Stromal cell of bone marrow (primary cell): Measurements from ENCODE around the gene RGS9.
"Not testable (repeated sequence)": the region's sequence is repeated elsewhere in the genome, so short reads cannot be mapped to it uniquely, and the experiment has no call there.

ENCODE experiments used
- DNase-seq: peaks from one replicate; pipeline ENCODE4 v3.0.0-alpha.2; 2012; ENCODE audit warnings: low read depth

RGS9 gene

DNA sequence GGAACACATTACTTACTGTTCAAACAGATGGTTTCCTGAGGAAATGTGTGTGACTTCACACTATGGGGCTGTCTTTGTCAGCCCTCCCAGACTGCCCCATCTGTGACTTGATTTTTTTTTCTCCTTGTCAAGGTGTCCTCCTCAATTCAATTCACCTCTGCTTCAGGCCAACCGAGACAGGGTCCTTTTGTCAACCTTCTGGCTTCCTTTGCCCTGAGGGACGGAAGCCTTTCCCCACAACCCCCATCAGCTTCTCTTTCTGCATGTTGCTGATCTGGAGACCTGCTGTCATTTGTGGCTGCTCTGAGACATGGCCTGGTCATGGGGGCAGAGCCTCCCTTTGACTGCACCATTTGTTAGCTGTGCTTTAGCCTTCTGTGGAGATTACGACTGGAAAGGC, 21.3 kb upstream of the RGS9 start:
- DNase-seq, result no peak

DNA sequence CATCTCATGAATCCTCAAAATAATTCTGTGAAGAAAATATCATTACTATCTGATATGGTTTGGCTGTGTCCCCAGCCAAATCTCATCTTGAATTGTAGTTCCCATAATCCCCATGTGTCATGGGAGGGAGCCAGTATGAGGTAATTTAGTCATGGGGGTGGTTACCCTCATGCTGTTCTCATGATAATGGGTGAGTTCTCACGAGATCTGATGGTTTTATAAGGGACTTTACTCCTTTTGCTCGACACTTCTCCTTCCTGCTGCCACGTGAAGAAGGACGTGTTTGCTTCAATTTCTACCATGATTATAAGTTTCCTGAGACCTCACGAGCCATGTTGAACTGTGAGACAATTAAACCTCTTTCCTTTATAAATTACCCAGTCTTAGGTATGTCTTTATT, 20.7 kb upstream of the RGS9 start:
- not testable (repeated sequence) for DNase-seq

DNA sequence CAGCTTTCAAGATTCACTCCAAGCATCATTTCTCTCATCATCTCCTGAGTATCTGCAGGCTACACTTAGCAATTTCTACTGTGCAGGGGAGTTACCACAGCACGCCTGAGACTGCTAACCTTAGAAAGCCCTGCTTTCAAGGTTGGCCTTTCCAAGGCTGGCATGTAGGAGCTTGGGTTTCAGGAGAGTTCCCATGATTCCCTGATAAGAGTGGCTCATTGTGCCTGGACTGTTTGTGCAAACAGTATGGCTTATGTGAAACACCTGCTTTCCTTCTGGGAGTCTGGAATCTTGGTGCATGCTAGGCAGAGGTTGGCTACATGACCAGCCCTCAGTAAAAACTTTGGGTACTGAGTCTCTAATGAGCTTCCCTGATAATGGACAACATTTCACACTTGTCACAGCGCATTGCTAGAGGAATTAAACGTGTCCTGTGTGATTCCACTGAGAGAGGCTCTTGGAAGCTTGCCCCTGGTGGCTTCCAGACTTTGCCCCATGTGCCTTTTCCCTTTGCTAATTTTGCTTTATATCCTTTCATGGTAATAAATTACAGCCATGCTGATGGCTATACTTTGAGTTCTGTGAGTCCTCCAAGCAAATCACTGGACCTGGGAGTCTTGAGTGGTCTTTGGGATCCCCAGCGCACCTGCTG, 19.7 kb upstream of the RGS9 start:
- no peak for DNase-seq

DNA sequence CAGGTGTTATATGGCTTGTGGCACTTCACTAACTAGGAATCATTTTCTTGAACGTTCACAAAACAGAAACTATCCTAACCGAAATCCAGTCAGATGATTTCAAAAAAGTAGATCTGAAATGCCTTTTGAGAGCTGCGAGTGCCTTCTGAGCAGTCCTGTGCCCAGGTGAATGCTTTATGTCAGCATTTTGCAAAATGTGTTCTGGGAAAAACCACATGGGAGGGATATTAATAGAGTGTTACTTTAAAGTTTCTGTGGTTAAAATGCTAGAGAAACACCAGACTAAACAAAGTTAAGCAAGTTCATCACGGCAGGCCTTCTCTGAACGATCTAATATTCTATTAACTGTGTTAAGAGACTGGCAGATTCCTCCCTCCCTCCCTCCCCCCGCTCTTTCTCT, 15.8 kb upstream of the RGS9 start:
- no peak for DNase-seq

DNA sequence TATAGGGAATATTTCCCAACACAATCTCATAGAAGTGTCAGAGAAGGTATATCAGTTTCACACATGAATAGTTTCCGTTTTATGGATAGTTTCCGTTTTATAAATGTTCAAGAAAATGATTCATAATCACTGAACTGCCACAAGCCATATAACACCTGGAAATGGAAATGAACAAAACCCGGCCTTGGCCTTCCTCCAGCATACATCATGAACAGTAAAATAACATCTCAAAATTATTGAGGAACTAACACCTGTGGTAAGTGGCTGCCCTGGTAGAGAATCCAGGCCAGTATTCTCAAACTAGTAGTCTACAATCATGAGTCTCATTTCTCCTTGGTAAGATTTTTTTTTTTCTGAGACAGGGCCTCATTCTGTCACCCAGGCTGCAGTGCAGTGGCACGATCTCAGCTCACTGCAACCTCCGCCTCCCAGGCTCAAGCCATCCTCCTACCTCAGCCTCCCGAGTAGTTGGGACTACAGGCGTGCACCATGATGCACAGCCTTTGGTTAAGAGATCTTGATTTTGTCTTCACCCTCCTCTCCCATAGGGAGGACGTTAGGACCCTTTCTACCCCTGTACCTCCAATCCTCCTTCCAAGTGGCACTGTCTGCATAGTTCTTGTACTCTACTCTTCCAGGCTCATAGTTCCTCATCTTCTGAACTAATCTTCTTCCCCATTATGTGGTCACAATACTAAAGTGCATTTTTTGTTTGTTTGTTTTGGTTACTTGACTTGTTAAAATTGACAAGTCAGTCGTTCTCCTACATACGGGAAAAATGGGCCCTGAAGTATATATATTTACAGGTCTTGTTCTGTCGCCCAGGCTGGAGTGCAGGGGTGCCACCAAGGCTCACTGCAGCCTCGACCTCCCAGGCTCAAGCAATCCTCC, 15.0 kb upstream of the RGS9 start:
- no peak for DNase-seq

DNA sequence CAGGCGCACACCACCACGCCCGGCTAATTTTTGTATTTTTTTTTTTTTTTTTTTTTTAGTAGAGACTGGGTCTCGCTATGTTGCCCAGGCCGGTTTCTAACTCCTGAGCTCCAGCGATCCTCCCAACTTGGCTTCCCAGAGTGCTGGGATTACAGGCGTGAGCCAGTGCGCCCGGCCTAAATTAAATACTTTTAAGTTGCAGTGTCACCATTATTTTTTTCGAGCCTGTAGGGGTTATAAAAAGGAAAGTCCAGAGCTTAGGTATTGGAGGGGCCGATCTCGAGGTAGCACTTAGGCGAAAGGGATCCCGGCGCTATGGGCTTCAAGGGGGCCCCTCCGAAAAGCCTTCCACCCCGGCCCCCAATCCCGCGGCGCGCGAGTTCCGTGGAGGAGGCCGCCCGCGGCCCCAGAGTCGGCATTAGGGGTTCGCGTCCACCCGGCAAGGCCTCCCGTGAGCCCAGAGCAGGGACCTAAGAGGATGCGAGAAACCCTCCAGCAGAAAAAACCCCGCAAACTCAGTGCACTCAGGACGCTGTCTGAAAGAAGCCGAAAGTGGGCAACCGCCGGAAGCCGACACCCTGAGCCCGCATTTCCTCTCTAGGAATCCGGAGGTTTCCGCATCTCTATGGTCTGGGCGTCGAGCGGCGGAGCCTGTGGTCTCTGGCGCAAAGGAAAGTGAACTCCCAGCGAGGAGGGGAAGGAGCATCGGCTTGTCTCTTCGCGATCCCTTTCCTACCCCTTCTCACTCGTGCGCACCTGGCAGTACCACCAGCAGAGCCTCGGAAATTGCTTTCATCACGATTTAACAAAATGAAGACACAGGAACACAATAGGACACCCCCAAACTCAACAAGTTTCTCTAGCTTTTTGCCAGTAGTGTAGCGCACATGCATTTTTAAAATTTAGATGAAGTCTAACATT, 14.1 kb upstream of the RGS9 start:
- peak; percentile 79 for DNase-seq

DNA sequence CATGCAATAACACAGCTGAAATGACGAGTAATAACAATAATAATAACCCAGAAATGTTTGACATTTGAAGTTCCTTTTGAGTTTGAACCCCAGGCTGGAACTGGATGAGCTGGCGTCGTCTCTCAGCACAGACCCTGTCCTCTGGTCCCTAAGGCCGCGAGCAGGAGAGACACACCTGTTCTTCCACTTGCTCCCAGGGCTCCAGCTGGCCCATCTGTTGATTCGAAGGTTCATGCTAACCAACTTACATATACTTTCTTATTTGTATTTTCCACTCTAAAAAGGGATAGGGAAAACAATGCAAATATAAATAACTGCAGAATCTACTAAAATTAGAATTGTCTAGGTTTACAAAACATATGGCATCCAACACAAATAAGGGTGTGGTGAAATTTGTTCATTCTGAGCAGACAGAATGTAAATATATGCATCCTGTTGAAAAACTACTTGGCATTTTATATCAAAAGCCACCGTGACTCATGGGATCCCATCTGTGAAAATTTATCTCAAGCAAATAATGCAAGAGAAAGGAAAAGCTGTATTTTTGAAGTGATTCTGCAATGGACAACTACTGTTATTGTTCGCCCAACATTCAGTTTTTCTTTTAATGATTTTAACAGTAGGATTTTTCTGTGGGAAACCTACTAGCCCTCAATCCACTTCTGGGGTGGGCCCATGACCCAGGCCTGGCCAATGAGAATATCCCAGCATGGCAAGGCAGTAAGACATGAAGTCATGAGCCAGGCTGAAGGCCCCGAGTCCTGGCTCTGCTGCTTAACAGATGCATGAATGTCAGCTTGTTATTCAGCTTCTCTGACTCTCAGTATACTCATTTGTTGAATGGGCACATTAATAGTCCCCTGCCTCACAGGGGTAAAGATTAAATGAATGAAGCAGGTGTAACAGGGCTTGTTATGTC, 13.2 kb upstream of the RGS9 start:
- no peak for DNase-seq

DNA sequence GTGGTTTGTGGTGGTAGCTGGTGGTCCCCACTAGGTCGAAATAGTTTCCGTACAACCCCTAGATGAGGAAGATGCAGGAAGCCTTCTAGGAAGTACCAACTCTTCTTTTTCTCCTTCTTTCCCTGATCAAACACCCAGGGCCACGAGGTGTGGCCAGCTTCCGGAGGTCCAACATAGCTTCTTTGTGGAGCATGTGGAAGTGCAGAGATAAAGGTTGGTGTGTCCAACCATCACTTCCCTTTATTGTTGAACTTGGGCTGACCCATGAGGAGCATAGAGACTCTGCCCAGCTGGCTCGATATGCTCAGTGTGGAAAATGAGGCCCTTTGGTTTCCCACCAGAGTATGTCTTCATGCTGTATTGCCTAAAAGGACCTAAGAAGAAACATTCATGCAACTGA, 6.3 kb upstream of the RGS9 start:
- no peak for DNase-seq

DNA sequence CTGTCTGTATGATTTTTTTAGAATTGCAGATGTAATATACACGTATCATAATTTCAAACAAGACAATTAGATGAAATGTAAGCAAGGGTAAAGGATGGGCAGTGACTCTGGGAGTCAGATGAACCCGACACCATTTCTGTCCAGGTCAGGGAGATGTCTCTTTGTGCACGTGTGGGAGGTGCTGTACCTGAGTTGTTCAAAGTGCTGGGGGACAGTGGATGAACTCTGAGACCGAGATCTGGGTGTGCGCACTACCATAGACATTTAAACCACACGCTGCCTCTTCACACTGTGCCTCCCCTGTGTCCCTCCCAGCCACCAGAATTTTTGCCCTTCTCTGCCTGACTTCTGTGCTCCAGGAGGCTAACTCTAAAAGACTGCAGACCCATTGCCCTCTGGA, 5.9 kb upstream of the RGS9 start:
- DNase-seq, result no peak

DNA sequence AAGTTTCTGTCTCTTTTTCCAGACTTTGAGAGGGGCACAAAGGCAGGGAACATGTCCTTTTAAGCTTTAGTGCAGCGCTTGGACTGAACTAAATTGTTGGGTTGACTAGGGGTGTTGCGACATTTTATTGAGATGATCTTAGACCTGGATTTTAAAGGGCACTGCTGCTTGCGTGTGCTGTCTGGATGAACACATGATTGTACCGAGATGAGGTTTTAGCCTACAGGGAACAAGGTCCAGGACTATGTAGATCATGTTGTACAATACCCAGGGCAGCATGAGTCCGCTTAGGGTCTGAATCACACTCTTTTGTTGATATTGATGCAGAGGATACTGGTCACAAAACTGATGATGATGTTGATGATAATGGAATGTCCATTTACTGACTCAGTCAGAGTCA, 5.2 kb upstream of the RGS9 start:
- DNase-seq, result peak; percentile 61

DNA sequence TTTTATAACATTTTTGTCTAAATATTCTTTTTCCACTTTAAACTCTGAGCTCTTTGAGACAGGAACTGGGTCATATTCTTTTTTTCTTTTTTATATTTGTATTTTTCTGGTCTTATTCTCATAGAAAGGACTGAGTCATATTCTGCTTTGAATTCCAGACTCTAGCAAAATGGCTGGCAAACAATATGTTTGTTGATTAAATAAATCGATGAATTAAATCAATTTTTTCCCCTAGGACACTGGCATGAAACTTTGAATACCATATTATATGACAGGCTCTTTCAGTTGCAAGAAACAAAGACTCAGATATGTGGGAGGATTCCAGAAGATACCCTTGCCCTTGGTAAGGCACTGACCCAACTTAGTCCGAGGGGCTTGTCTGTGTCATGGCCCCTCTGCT, 3.1 kb upstream of the RGS9 start:
- DNase-seq, result no peak

DNA sequence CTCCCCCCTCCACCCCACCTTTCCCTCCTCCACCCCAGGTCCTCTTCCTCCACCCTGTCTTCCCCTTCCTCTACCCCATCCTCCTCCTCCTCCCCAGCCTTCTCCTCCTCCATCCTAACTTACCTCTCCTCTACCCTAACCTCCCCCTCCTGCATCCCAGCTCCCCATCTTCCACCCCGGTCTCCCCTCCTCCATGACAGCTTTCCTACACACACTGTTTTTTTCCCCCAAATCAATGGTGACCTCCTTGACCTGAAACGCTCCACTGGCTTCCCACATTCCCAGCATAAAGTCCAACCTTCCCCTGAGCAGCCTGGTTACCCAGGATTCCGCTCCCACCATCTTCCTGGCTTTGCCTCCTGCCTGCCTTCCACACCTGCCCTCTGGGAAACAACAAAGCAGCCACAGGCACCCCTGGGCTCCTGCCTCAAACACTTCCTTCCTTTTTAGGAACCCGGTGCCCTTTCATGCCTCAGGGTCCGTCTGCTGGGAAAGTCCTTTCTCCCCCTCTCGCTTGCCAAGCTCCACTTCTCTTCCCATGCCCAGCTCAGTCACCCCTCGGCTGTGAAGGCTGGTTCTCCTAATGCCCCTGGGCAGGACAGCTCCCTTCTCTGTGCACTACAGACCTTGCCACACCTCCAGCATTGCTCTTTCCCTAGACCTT, 2.1 kb downstream of the RGS9 start:
- no peak for DNase-seq

DNA sequence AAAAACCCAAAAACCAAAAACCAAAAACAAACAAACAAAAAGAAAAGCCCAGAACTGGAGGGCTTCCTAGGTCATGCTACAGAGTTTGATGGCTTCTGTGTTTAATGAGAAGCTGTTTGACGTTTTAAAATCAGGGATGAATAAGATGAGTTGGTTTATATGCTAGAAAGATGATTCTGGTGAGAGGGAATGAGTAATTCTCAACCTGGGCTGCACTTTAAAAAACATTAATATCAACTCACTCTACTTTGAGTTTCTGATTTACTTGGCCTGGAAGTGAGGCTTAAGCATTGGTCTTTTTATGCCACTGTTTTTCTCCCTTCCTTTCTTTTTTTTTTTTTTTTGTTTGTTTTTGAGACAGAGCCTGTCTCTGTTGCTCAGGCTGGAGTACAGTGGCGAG, 5.1 kb downstream of the RGS9 start:
- DNase-seq, result no peak

DNA sequence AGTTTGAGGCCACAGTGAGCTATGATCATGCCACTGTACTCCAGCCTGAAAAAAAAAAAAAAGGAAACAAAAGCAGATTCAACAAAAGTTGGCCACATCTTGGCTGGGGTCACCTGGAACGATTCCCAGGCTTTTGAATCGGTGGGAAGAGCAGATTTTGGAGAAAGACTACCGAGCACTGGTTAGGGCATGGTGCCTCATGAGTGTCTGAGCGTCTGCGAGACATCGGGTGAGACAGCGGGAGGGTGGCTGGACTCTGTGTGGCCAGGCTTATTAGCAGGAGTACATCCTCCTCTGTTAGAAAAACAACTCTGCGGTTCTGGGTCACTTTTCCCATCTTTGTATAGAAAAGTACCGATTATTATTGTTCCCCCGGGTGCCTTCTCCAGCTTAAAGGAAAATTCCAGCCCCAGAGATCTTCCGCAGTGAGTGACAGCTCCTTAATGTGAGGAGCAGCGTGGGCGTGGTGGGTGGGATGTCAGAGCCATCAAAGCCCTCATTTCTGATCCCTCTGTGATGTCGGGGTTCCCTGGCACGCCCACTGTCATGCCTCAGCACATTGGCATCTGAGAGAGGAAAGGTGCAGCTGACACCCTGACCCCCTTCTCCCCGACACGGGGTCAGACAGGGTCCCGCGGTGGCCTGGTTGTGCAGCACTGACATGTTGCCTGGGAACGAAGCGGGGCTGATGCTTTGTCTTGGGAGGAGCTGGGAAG, 6.9 kb downstream of the RGS9 start:
- no peak for DNase-seq

DNA sequence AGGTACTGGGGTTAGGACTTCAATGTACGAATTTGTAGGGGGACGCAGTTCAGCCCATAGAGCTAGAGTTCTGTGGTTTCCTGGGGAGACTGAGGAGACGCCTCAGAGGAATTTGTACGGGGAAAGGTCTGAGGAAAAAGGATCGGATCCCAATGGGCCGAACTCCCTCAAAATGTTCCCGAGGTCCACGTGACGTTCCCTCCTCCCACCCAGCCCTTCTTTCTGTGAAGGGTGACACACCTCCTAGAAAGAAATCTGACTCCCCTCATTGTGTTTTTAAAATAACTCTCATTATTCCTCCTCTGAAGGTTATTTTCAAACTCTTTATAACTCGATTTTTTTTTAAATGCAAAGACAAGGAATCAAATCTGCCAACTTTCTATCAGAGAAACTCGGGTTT, 8.6 kb downstream of the RGS9 start:
- no peak for DNase-seq

DNA sequence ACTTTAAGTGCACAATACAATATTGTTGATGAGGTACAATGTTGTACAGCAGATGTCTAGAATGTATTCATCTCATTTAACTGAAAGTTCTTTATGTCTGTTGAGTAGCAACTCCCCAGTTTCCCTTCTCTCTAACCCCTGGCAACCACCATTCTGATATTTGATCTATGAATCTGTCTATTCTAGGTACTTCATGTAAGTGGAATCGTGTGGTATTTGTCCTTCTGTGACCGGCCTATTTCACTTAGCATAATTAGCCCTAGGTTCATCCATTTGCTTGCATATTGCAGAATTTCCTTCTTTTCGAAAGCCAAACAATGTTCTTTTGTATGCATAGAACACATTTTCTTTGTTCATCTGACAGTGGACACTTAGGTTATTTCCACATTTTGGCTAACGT, 10.8 kb downstream of the RGS9 start:
- DNase-seq, result no peak

DNA sequence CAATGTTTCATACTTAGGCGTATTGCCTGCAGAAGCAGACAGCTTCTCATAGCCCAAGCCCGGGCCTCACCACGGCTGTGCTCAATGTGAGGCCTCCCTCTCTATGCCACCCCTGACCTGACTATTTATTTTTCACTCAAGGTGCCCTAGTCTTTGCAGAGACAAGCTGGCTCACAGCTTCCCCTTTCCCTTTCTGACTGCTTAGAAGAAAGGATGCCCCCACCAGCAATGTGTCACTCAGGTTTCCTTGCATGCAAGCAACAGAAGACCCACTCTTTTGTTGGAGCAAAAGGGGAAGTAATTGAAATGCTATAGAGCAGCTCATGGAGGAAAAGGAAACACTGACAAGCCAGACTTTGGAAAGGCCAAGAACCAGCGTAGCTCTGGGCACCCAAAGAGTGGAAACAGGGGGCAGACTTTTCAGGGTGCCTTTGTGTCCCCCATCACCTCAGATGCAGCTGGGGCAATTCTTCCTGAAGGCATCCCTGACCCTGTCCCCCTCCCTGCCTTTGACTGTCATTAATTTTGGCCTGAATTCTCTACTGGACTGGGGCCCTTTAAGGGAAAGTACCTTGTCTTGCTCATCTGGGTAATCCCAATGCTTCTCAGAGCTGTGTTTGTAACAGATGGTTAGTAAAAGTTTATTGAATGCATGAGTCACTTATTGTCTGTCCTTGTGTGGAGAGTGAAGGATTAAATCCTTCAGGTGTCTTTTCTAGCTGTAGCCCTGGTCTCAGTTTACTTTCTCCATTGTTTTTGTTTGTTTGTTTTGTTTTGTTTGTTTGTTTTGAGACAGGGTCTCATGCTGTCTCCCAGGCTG, 17.8 kb downstream of the RGS9 start:
- no peak for DNase-seq

DNA sequence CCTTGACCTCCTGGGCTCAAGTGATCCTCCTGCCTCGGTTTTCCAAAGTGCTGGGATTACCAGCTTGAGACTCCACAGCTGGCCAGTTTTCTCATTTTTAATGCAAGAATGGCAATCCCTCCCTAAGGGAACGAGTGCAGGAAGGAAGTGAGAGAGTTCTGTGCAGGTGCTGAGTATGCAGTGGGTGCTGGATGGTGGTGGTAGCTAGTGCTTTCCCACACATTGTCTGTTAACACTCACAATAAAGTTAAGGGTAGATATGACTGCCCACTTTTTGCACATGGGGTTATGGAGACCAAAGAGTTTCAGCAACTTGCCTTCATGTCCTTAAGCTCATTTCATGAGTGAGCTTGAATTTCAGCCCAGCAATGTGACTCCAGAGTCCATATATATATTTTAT, 18.5 kb downstream of the RGS9 start:
- DNase-seq, result no peak

DNA sequence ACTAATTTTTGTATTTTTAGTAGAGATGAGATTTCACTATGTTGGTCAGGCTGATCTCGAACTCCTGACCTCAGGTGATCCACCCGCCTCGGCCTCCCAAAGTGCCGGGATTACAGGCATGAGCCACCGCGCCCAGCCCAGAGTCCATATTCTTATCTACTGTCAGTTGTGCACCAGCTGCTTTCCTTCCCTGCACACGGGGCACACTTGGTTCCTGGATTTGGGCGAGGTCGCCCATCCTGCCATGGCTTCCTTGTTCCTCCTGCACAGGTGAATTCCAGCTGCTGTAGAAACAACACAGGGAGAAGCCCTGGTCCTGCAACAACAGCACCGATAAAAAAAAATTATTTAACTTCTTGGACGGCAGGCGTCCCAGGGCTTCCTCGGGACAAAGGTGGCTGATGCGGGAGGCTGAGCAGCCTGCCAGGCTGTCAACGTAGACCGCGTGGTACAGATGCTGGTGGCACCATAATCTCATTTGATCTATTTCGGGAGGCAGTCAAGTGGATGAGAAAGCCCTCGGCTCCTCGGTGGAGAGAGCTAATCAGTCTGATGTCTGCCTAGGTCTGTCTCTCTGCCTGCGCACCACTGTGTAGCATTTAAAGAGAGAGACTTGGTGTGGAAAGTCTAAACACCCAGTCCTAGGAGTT, 19.1 kb downstream of the RGS9 start:
- no peak for DNase-seq
